ENCODE data around the gene SPATA46.

DNA sequence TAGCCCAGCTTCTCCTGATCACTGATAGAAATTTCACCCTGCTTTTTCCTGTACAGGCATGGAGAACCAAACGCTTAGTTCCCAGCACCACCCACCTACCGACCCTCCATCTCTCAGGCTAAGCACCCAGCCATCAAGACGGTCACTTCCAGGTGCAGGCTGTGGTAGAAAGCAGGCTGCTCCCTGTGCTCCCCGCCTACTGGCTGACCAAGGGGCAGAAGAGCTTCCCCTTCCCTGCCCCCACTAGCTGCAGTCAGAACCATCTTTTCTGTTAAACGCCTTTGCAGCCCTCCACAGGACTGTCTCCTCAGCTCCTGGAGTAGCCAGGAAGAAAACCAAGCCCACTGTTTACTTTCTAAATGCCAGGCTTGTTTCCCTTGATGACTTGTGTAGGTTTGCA is 23.0 kb downstream of the SPATA46 start:
- TF ChIP-seq, protein P1, sequence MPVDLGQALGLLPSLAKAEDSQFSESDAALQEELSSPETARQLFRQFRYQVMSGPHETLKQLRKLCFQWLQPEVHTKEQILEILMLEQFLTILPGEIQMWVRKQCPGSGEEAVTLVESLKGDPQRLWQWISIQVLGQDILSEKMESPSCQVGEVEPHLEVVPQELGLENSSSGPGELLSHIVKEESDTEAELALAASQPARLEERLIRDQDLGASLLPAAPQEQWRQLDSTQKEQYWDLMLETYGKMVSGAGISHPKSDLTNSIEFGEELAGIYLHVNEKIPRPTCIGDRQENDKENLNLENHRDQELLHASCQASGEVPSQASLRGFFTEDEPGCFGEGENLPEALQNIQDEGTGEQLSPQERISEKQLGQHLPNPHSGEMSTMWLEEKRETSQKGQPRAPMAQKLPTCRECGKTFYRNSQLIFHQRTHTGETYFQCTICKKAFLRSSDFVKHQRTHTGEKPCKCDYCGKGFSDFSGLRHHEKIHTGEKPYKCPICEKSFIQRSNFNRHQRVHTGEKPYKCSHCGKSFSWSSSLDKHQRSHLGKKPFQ (tag by site-specific recombination; IDR thresholded peaks at IDR 0.05) = no peak
- TF ChIP-seq YY1 (tag by site-specific recombination; IDR thresholded peaks at IDR 0.05) (no peak), PRDM1 (tag by site-specific recombination; IDR thresholded peaks at IDR 0.05) (no peak), ZNF76 (tag by site-specific recombination; IDR thresholded peaks at IDR 0.05; ENCODE audit: borderline replicate concordance, low read depth) (no peak), ZSCAN30 (tag by site-specific recombination; IDR thresholded peaks at IDR 0.05) (no peak), ZBTB1 (tag by site-specific recombination; IDR thresholded peaks at IDR 0.05) (no peak)

Data from HEK293 (cell line).